Activated B cell treated with CpG ODN at 0.5 μM for 24 hours (primary cell): ENCODE results near the gene BPHL. TPM values are rescaled to one million over a fixed set of nuclear protein-coding genes. Genes with fewer than 3 reads are reported as not detected.

Experiments
- ATAC-seq: fragments of 200-7000 bp; cut with Tn5 transposase; one replicate; pipeline ENCODE4 v1.10.0; 2021; ENCODE audit warnings: low read depth, mild to moderate bottlenecking, moderate library complexity
- CTCF ChIA-PET: fragments of 350-600 bp; sonication (Branson Sonifier 250); formaldehyde crosslinking; loops from one replicate; lab custom pipeline; 2021; ENCODE audit warnings: antibody characterized with exemption; lab: Charles Lee
- POLR2A ChIA-PET: fragments of 350-600 bp; sonication (Branson Sonifier 250); formaldehyde crosslinking; loops from one replicate; lab custom pipeline; 2021; ENCODE audit warnings: antibody characterized with exemption; lab: Charles Lee
- DNase-seq: peaks from one replicate; pipeline ENCODE4 v3.0.0; 2022
- H3K27ac Mint-ChIP-seq: one replicate; pipeline ENCODE4 v1.8.0; 2020; ENCODE audit warnings: mixed read lengths
- H3K27me3 Mint-ChIP-seq: one replicate; pipeline ENCODE4 v1.8.0; 2021; ENCODE audit warnings: mixed read lengths
- H3K36me3 Mint-ChIP-seq: one replicate; pipeline ENCODE4 v1.8.0; 2021; ENCODE audit warnings: low read depth, mixed read lengths
- H3K4me1 Mint-ChIP-seq: one replicate; pipeline ENCODE4 v1.8.0; 2021; ENCODE audit warnings: mixed read lengths
- H3K4me3 Mint-ChIP-seq: one replicate; pipeline ENCODE4 v1.8.0; 2020; ENCODE audit warnings: mild to moderate bottlenecking, mixed read lengths
- H3K9me3 Mint-ChIP-seq: one replicate; pipeline ENCODE4 v1.8.0; 2020; ENCODE audit warnings: mixed read lengths
- CTCF ChIP-seq: fragments of 200-600 bp; IDR thresholded peaks from one replicate; pipeline ENCODE4 v1.8.0; 2022; ENCODE audit warnings: antibody characterized with exemption, mild to moderate bottlenecking
- intact Hi-C: fragments of 100-400 bp; cut with micrococcal nuclease; formaldehyde crosslinking; loops from one replicate; pipeline ENCODE4 v1.15.1; 2024
- total RNA-seq: library from RNA; stranded (reverse); gene quantifications from 2 replicates; pipeline ENCODE4 v1.2.3, GENCODE V29; 2022

Gene BPHL
- total RNA-seq, 1 donor from 2014 or later: 10.5 TPM

- DNase-seq (no peak), ATAC-seq (no peak)
- CTCF ChIA-PET: no interaction called here
- Mint-ChIP-seq H3K4me3 (no peak overlapping the region), H3K27me3 (peaks cover 5% of the 10 kb centered on the region), H3K36me3 (no peaks in the 10 kb centered on the region), H3K27ac (no peak overlapping the region), H3K4me1 (no peaks in the 10 kb centered on the region), H3K9me3 (no peaks in the 10 kb centered on the region)
- intact Hi-C loops: no loop called here
- POLR2A ChIA-PET: no interaction called here
- no peak for TF ChIP-seq CTCF
Measured at GRCh38 chr6:3193102-3193849, 74.8 kb downstream of the BPHL start.

GRCh38 chr6:3194535-3195419 is 76.3 kb downstream of the BPHL start:
- peaks cover 5% of the 10 kb centered on the region for H3K27me3 Mint-ChIP-seq
- no peak overlapping the region for H3K27ac Mint-ChIP-seq
- H3K9me3 Mint-ChIP-seq: peaks cover 4% of the 10 kb centered on the region
- H3K4me1 Mint-ChIP-seq: no peaks in the 10 kb centered on the region
- ChIA-PET POLR2A (no interaction called here), CTCF (interaction anchor here (0.7 kb wide), 1 partner anchor 239 kb away, joined by 3 read pairs; no protein-coding TSS in a partner anchor)
- H3K4me3 Mint-ChIP-seq: no peak overlapping the region
- no peak for TF ChIP-seq CTCF
- H3K36me3 Mint-ChIP-seq: no peaks in the 10 kb centered on the region
- DNase-seq (no peak), ATAC-seq (no peak)
- intact Hi-C loops: no loop called here

GRCh38 chr6:3195420-3195694 is 76.8 kb downstream of the BPHL start:
- H3K27me3 Mint-ChIP-seq: peaks cover 3% of the 10 kb centered on the region
- ChIA-PET POLR2A (no interaction called here), CTCF (no interaction called here)
- TF ChIP-seq CTCF: no peak
- no peaks in the 10 kb centered on the region for H3K36me3 Mint-ChIP-seq
- H3K9me3 Mint-ChIP-seq: peaks cover 4% of the 10 kb centered on the region
- H3K4me1 Mint-ChIP-seq: no peaks in the 10 kb centered on the region
- H3K4me3 Mint-ChIP-seq: no peak overlapping the region
- no peak for ATAC-seq
- intact Hi-C loops: no loop called here
- no peak overlapping the region for H3K27ac Mint-ChIP-seq
- DNase-seq: no peak

GRCh38 chr6:3195695-3196497 is 77.4 kb downstream of the BPHL start:
- no peaks in the 10 kb centered on the region for H3K4me1 Mint-ChIP-seq
- intact Hi-C loops: no loop called here
- POLR2A ChIA-PET: no interaction called here
- TF ChIP-seq CTCF: no peak
- H3K36me3 Mint-ChIP-seq: no peaks in the 10 kb centered on the region
- CTCF ChIA-PET: no interaction called here
- H3K27me3 Mint-ChIP-seq: peaks cover 3% of the 10 kb centered on the region
- H3K9me3 Mint-ChIP-seq: peaks cover 4% of the 10 kb centered on the region
- H3K4me3 Mint-ChIP-seq: no peak overlapping the region
- DNase-seq (no peak), ATAC-seq (no peak)
- H3K27ac Mint-ChIP-seq: no peak overlapping the region
